Measurements from ENCODE around the gene GALNT6. TPM values are rescaled to one million over a fixed set of nuclear protein-coding genes. Genes with fewer than 3 reads are reported as not detected.
A peak's percentile ranks its signal among the peaks of the same experiment; 100 is the strongest.

The GALNT6 gene
- 38.3 and 39.2 TPM in 2 replicates for total RNA-seq
- polyA plus RNA-seq: 13.8 and 18.7 TPM in 2 replicates
- 18.8 and 20.6 TPM in 2 replicates for polyA plus RNA-seq (2011; cell fraction: cytosol; rRNA removed)
- polyA plus RNA-seq (2011; cell fraction: nucleus; rRNA removed): 14.1 and 16.7 TPM in 2 replicates
- polyA plus RNA-seq (2012): 24.9 and 66.5 TPM in 2 replicates
- polyA minus RNA-seq: 22.0 and 25.6 TPM in 2 replicates
- not detected for polyA minus RNA-seq (2011; cell fraction: cytosol; rRNA and poly(A)+ RNA removed)
- 13.3 and 16.1 TPM in 2 replicates for polyA minus RNA-seq (2011; cell fraction: nucleus; rRNA and poly(A)+ RNA removed)
- percentile 54 among the genes with signal in this experiment for Bru-seq, nascent RNA
- percentile 57 among the genes with signal in this experiment for BruChase-seq, experiment 1, labeled RNA remaining after a 6-hour chase
- BruChase-seq, experiment 2, labeled RNA remaining after a 2-hour chase: percentile 54 among the genes with signal in this experiment
- long read RNA-seq, full-length matches to known transcripts: 2 of 35 reads
- long read RNA-seq, partial matches to known transcripts: 6 of 35 reads
- long read RNA-seq, other reads (novel, unspliced or antisense): 27 of 35 reads

- H3K79me2 ChIP-seq (ENCODE audit: control insufficient read depth, insufficient read depth, low read length): peaks cover 8% of the 10 kb centered on the region
- dilution Hi-C loops (cut with MboI; ENCODE audit: extremely low pct_ligation_motif_present, low sequenced_read_pairs) (no loop called here), intact Hi-C loops (cut with micrococcal nuclease) (loop anchor here (1.0 kb wide), 1 partner anchor 20 kb away; no protein-coding TSS in a partner anchor)
- DNase-seq (ENCODE audit: low read depth, low spot score): peak; percentile 29
- ChIA-PET CTCF (interaction anchor here (1.6 to 2.8 kb wide), 5 partner anchors 20 to 41 kb away, joined by 4 to 11 read pairs (median 7); no protein-coding TSS in a partner anchor), POLR2A (interaction anchor here (1.1 to 1.8 kb wide), 2 partner anchors 20 to 22 kb away, joined by 3 to 7 read pairs; no protein-coding TSS in a partner anchor)
- no peaks in the 10 kb centered on the region for H4K20me1 ChIP-seq (replicated peaks; ENCODE audit: control insufficient read depth, extremely low read depth, insufficient read depth, low read length)
- H3K9me1 ChIP-seq (replicated peaks; ENCODE audit: control insufficient read depth, extremely low read depth, insufficient read depth, low read length): no peaks in the 10 kb centered on the region
- peak within 1 kb of the TSS; percentile 81 for H3K9ac ChIP-seq (replicated peaks; ENCODE audit: extremely low read depth, insufficient read depth, low read length)
- peaks cover 43% of the 10 kb centered on the region for H3K4me1 ChIP-seq (ENCODE audit: control insufficient read depth, extremely low read depth, insufficient read depth, low read length)
- TF ChIP-seq JUN (IDR thresholded peaks at IDR 0.05; ENCODE audit: borderline replicate concordance, insufficient read depth, insufficient read length, low read depth) (no peak), POLR2AphosphoS5 (IDR thresholded peaks at IDR 0.05; ENCODE audit: insufficient read depth, low read depth, low read length) (peak; percentile 20)
- H3K4me3 ChIP-seq (replicated peaks in 1 of 3; ENCODE audit: insufficient read depth in 1 of 3, low read depth in 1 of 3, low read length in 3 of 3): peak within 1 kb of the TSS; percentile 66 to 72 (median 71)
- no peaks in the 10 kb centered on the region for H3K36me3 ChIP-seq (ENCODE audit: control insufficient read depth in 2 of 2, extremely low read depth in 1 of 2, insufficient read depth in 2 of 2, low read length in 2 of 2)
- no TSS peak for BruUV-seq (replicated peaks)
- peak within 1 kb of the TSS; percentile 67 for H3K27ac ChIP-seq (ENCODE audit: insufficient read depth, low read depth, low read length)
- H3K27me3 ChIP-seq (ENCODE audit: control insufficient read depth in 2 of 2, insufficient read depth in 2 of 2, low read length in 2 of 2): no peaks in the 10 kb centered on the region
- H3K9me3 ChIP-seq (replicated peaks; ENCODE audit: control insufficient read depth, insufficient read depth, low read length): no peaks in the 10 kb centered on the region
- H2AFZ ChIP-seq (ENCODE audit: low read depth, low read length): peak within 1 kb of the TSS; percentile 77
- no peak for FAIRE-seq
- H3K4me2 ChIP-seq (ENCODE audit: insufficient read depth, low read length): peak within 1 kb of the TSS; percentile 92
These were observed at the start of gene GALNT6 for GRCh38 chr12:51391283-51392123. Gene GALNT6 (minus strand): TSS chr12:51391406. CDS start chr12:51379781, 11,625 bp downstream.

GRCh38 chr12:51439330-51439729, 48.1 kb upstream of the GALNT6 start:
- no peak for FAIRE-seq

More at GRCh38 chr12:51439330-51439729, 48.1 kb upstream of the GALNT6 start:
- no TSS peak for BruUV-seq (replicated peaks)
- ChIA-PET POLR2A (no interaction called here), CTCF (no interaction called here)
- no peak for DNase-seq (ENCODE audit: low read depth, low spot score)
- no peaks in the 10 kb centered on the region for H3K36me3 ChIP-seq (ENCODE audit: control insufficient read depth in 2 of 2, extremely low read depth in 1 of 2, insufficient read depth in 2 of 2, low read length in 2 of 2)
- dilution Hi-C loops (cut with MboI; ENCODE audit: extremely low pct_ligation_motif_present, low sequenced_read_pairs): no loop called here
- H3K4me2 ChIP-seq (ENCODE audit: insufficient read depth, low read length): no peak overlapping the region
- H3K9me3 ChIP-seq (replicated peaks; ENCODE audit: control insufficient read depth, insufficient read depth, low read length): no peaks in the 10 kb centered on the region
- H3K27me3 ChIP-seq (ENCODE audit: control insufficient read depth in 2 of 2, insufficient read depth in 2 of 2, low read length in 2 of 2): peaks cover 0 to 1% of the 10 kb centered on the region in 2 experiments
- no peaks in the 10 kb centered on the region for H3K4me1 ChIP-seq (ENCODE audit: control insufficient read depth, extremely low read depth, insufficient read depth, low read length)
- H3K9me1 ChIP-seq (replicated peaks; ENCODE audit: control insufficient read depth, extremely low read depth, insufficient read depth, low read length): no peaks in the 10 kb centered on the region
- no peak overlapping the region for H3K27ac ChIP-seq (ENCODE audit: insufficient read depth, low read depth, low read length)
- H2AFZ ChIP-seq (ENCODE audit: low read depth, low read length): no peak overlapping the region
- no peak overlapping the region for H3K9ac ChIP-seq (replicated peaks; ENCODE audit: extremely low read depth, insufficient read depth, low read length)
- H3K4me3 ChIP-seq (replicated peaks in 1 of 3; ENCODE audit: insufficient read depth in 1 of 3, low read depth in 1 of 3, low read length in 3 of 3): no peak overlapping the region
- no peaks in the 10 kb centered on the region for H4K20me1 ChIP-seq (replicated peaks; ENCODE audit: control insufficient read depth, extremely low read depth, insufficient read depth, low read length)
- no peak for TF ChIP-seq FOS (IDR thresholded peaks at IDR 0.05; ENCODE audit: borderline replicate concordance, insufficient read depth, low read length)
- no peak for TF ChIP-seq JUN (IDR thresholded peaks at IDR 0.05; ENCODE audit: borderline replicate concordance, insufficient read depth, insufficient read length, low read depth)
- no peak for TF ChIP-seq POLR2AphosphoS5 (IDR thresholded peaks at IDR 0.05; ENCODE audit: insufficient read depth, low read depth, low read length)
- TF ChIP-seq GATA2 (IDR thresholded peaks at IDR 0.05; ENCODE audit: insufficient read depth, insufficient read length, low read depth, low read length): no peak
- no peaks in the 10 kb centered on the region for H3K79me2 ChIP-seq (ENCODE audit: control insufficient read depth, insufficient read depth, low read length)
- intact Hi-C loops (cut with micrococcal nuclease): no loop called here
